Measurements from ENCODE around the gene ARCN1. TPM values are rescaled to one million over a fixed set of nuclear protein-coding genes. Genes with fewer than 3 reads are reported as not detected.

The ARCN1 gene
- total and polyA plus RNA-seq, 2 donors (not counting 1 experiment from before 2014, with no cell fraction given), result 42.9 to 83.2 TPM

- Histone ChIP-seq H3K27ac (ENCODE audit: low read length in 2 of 2) (no peak overlapping the region), H2AFZ (ENCODE audit: insufficient read depth, low read depth, low read length, poor library complexity, severe bottlenecking) (no peak overlapping the region), H3K27me3 (replicated peaks in 1 of 4; ENCODE audit: control extremely low read depth in 1 of 4, control insufficient read depth in 3 of 4, insufficient read depth in 4 of 4, low read length in 3 of 4) (peaks cover 0 to 5% (median 2%) of the 10 kb centered on the region in 4 experiments), H3K9me3 (ENCODE audit: control extremely low read depth in 1 of 3, control insufficient read depth in 2 of 3, insufficient read depth in 1 of 3, low read length in 2 of 3) (no peaks in the 10 kb centered on the region), H3K4me2 (replicated peaks; ENCODE audit: low read depth, low read length, poor library complexity, severe bottlenecking) (no peak overlapping the region), H3K4me1 (ENCODE audit: control insufficient read depth in 2 of 2, insufficient read depth in 2 of 2, low read length in 2 of 2) (no peaks in the 10 kb centered on the region), H3K79me2 (ENCODE audit: control insufficient read depth, insufficient read depth, low read length) (no peaks in the 10 kb centered on the region), H3K9ac (ENCODE audit: low read length) (no peak overlapping the region), H4K20me1 (ENCODE audit: control insufficient read depth, insufficient read depth, low read length, poor library complexity, severe bottlenecking) (no peaks in the 10 kb centered on the region), H3K4me3 (ENCODE audit: control extremely low read depth in 1 of 5, extremely low read depth in 1 of 5, insufficient read depth in 1 of 5, low read depth in 2 of 5, low read length in 4 of 5) (no peak overlapping the region), H3K36me3 (replicated peaks in 1 of 2; ENCODE audit: control extremely low read depth in 1 of 2, control insufficient read depth in 1 of 2, extremely low read depth in 1 of 2, insufficient read depth in 2 of 2, low read length in 1 of 2) (no peaks in the 10 kb centered on the region)
- ChIA-PET POLR2A (interaction anchor here (0.5 kb wide), 1 partner anchor 99 kb away, joined by 5 read pairs; no protein-coding TSS in a partner anchor), CTCF (interaction anchor here (0.6 to 1.4 kb wide), 3 partner anchors 141 to 464 kb away, joined by 3 read pairs; no protein-coding TSS in a partner anchor)
- peaks cover 4% of the 10 kb centered on the region for H3K27me3 Mint-ChIP-seq
- no peak overlapping the region for H3K27ac Mint-ChIP-seq
- 85% methylated on average over 1 of the region's 2 CpGs for WGBS (ENCODE audit: insufficient coverage)
- DNase-seq, result no peak
- no peaks in the 10 kb centered on the region for H3K9me3 Mint-ChIP-seq (ENCODE audit: insufficient read depth)
- no peak for ATAC-seq (ENCODE audit: low read depth)
- intact Hi-C loops (cut with micrococcal nuclease), result no loop called here
- no peaks in the 10 kb centered on the region for H3K4me1 Mint-ChIP-seq
- TF ChIP-seq EZH2 (IDR thresholded peaks at IDR 0.05; ENCODE audit: borderline replicate concordance, insufficient read depth, low read depth, low read length, poor library complexity, severe bottlenecking), result no peak
- H3K4me3 Mint-ChIP-seq, result no peak overlapping the region
Measured at GRCh38 chr11:118635642-118636041, 63.4 kb downstream of the ARCN1 start.

- no peak overlapping the region for H3K4me3 ChIP-seq (ENCODE audit: control extremely low read depth in 1 of 5, extremely low read depth in 1 of 5, insufficient read depth in 1 of 5, low read depth in 2 of 5, low read length in 4 of 5)
- no peak for ATAC-seq (ENCODE audit: low read depth)
- H3K4me1 Mint-ChIP-seq, result no peaks in the 10 kb centered on the region
- no peak for TF ChIP-seq EZH2 (IDR thresholded peaks at IDR 0.05; ENCODE audit: borderline replicate concordance, insufficient read depth, low read depth, low read length, poor library complexity, severe bottlenecking)
- TF ChIP-seq, protein P1, sequence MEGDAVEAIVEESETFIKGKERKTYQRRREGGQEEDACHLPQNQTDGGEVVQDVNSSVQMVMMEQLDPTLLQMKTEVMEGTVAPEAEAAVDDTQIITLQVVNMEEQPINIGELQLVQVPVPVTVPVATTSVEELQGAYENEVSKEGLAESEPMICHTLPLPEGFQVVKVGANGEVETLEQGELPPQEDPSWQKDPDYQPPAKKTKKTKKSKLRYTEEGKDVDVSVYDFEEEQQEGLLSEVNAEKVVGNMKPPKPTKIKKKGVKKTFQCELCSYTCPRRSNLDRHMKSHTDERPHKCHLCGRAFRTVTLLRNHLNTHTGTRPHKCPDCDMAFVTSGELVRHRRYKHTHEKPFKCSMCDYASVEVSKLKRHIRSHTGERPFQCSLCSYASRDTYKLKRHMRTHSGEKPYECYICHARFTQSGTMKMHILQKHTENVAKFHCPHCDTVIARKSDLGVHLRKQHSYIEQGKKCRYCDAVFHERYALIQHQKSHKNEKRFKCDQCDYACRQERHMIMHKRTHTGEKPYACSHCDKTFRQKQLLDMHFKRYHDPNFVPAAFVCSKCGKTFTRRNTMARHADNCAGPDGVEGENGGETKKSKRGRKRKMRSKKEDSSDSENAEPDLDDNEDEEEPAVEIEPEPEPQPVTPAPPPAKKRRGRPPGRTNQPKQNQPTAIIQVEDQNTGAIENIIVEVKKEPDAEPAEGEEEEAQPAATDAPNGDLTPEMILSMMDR (IDR thresholded peaks at IDR 0.05), result no peak
- WGBS (ENCODE audit: insufficient coverage), result 89% methylated on average over 1 of the region's 8 CpGs
- H3K4me3 Mint-ChIP-seq, result no peak overlapping the region
- no peak for DNase-seq
- no peak overlapping the region for H3K9ac ChIP-seq (ENCODE audit: low read length)
- H2AFZ ChIP-seq (ENCODE audit: insufficient read depth, low read depth, low read length, poor library complexity, severe bottlenecking), result no peak overlapping the region
- H3K4me1 ChIP-seq (ENCODE audit: control insufficient read depth in 2 of 2, insufficient read depth in 2 of 2, low read length in 2 of 2), result no peaks in the 10 kb centered on the region
- no peak overlapping the region for H3K27ac ChIP-seq (ENCODE audit: low read length in 2 of 2)
- intact Hi-C loops (cut with micrococcal nuclease), result no loop called here
- H3K9me3 Mint-ChIP-seq (ENCODE audit: insufficient read depth), result no peaks in the 10 kb centered on the region
- peaks cover 0 to 5% (median 2%) of the 10 kb centered on the region in 4 experiments for H3K27me3 ChIP-seq (replicated peaks in 1 of 4; ENCODE audit: control extremely low read depth in 1 of 4, control insufficient read depth in 3 of 4, insufficient read depth in 4 of 4, low read length in 3 of 4)
- peaks cover 3% of the 10 kb centered on the region for H3K27me3 Mint-ChIP-seq
- H3K4me2 ChIP-seq (replicated peaks; ENCODE audit: low read depth, low read length, poor library complexity, severe bottlenecking), result no peak overlapping the region
- H3K9me3 ChIP-seq (ENCODE audit: control extremely low read depth in 1 of 3, control insufficient read depth in 2 of 3, insufficient read depth in 1 of 3, low read length in 2 of 3), result no peaks in the 10 kb centered on the region
- CTCF ChIA-PET, result interaction anchor here (0.5 to 1.5 kb wide), 4 partner anchors 21 to 560 kb away, joined by 3 to 4 read pairs (median 3); no protein-coding TSS in a partner anchor
- no peaks in the 10 kb centered on the region for H3K79me2 ChIP-seq (ENCODE audit: control insufficient read depth, insufficient read depth, low read length)
- POLR2A ChIA-PET, result no interaction called here
- H3K27ac Mint-ChIP-seq, result no peak overlapping the region
- no peaks in the 10 kb centered on the region for H3K36me3 ChIP-seq (replicated peaks in 1 of 2; ENCODE audit: control extremely low read depth in 1 of 2, control insufficient read depth in 1 of 2, extremely low read depth in 1 of 2, insufficient read depth in 2 of 2, low read length in 1 of 2)
- H4K20me1 ChIP-seq (ENCODE audit: control insufficient read depth, insufficient read depth, low read length, poor library complexity, severe bottlenecking), result no peaks in the 10 kb centered on the region
Measured at GRCh38 chr11:118636569-118637290, 64.5 kb downstream of the ARCN1 start.

All from B cell (primary cell).